Dedifferentiated amniotic fluid mesenchymal stem cell (primary cell): Measurements from ENCODE around the gene C19orf38.
"Not testable (repeated sequence)": the region's sequence is repeated elsewhere in the genome, so short reads cannot be mapped to it uniquely, and the experiment has no call there.

Experiments used
- DNase-seq: peaks from one replicate; pipeline ENCODE4 v3.0.0-alpha.2; 2016; ENCODE audit errors: extremely low spot score

The C19orf38 gene

DNA sequence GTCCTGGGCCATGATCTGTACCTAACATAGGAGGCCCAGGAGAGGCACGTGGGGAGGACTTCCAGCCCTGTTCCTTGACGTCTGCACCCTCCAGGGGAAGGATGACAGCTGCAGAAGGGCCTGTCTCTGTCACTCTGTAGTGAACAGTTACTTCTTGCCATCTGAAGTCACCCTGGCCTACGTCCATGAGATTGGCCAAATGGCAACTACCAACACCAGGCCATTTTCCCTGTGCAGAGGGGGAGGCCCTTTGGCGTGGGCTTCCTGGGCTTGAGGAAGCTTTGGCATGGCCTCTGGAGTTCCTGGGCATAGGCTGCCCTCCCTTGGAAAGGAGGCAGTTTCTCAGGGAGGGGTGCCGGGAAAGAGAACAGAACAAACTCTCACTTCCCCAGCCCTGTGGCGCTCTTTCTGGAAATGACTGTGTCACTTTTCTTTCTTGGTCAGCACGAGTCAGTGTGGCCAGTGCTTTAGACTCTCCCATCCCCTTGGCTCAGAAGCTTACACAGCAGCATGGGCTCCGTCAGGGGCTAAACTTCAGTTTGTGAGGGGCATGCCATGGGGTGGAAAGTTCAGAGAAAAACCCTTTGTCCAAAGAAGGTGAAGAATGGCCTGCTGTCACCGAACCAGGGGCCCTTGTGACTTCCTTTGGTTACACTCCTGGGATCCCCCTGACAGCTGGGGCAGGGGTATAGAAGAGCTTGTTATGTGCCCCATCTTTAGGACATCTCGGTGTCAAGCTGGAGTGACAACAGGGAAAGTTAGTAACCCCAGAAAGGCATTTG is 28.4 kb downstream of the C19orf38 start:
- no peak for DNase-seq

DNA sequence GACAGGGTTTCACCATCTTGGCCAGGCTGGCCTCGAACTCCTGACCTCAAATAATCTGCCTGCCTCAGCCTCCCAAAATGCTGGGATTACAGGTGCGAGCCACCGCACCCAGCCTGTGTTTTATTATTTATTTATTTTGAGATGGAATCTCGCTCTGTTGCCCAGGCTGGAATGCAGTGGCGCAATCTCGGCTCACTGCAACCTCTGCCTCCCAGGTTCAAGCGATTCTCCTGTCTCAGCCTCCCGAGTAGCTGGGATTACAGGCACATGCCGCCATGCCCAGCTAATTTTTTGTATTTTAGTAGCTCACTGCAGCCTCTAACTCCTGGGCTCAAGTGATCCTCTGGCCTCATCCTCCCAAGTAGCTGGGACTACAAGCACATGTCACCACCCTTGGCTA is 29.4 kb downstream of the C19orf38 start:
- not testable (repeated sequence) for DNase-seq

DNA sequence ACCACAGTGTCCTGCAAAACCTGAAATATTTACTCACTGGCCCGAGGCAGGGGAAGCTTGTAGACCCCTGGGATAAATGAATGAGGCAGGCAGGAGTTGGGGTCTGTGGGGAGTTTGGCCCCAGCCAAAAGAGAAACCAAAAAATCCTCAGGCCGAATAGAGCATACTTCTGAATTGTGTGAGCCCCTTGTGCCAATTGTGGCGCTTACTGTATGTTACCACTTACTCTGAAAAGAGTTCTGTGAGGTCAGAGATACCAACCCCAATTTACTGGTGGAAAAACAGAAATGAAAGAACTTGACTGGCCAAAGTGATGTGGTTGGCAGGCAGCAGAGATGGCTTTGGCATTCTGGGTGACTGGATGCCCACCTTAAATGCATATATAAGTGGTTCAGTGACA is 30.0 kb downstream of the C19orf38 start:
- no peak for DNase-seq

DNA sequence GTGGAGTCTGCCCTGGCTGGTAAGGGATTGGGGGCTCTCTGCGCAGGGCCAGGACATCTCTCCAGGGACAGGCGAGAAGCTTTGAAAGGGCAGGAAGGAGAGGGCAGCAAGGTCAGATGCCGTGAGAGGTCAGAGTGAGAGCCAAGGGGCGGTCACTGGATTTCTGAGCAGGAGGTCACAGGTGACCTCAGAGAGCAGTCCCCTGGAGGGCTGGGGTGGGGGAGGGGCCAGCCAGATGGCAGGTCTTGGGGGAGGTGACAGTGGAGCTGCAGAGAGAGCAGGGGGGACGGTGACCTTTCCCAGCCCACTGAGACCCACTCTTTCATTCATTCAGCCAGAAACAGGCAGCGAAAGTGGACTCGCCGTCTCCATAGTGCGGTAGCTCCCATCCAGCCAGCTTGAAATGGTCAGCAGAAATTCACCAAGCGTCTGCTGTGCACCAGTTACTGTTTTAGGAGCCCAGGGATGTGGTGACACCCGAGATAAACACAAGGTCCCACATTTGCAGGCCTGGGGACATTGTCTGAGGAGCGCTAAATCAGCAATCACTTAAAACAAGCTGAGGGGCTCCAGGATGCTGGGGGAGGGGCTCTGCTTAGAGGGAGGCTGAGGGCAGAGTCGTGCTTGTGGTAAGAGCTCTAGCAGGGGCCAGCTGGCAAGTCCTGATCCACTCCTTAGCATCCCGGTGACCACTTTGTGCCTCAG is 33.3 kb downstream of the C19orf38 start:
- no peak for DNase-seq

DNA sequence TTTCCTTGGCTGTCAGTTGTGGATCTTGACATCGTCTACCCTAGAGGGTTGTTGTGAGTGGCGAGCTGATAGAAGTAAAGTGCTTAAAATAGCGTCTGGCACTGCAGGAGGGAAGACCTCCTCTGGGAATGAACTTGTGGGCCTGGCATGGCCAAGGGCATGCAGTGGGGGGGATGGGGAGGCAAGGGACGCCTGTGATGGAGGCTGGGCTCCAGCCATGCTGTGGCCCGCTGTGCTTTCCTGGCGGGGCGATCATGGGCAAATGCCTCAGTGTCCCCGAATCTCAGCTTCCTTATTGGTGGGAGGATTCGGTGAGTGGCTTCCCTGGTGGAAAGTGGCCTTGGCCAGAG is 33.9 kb downstream of the C19orf38 start:
- no peak for DNase-seq

DNA sequence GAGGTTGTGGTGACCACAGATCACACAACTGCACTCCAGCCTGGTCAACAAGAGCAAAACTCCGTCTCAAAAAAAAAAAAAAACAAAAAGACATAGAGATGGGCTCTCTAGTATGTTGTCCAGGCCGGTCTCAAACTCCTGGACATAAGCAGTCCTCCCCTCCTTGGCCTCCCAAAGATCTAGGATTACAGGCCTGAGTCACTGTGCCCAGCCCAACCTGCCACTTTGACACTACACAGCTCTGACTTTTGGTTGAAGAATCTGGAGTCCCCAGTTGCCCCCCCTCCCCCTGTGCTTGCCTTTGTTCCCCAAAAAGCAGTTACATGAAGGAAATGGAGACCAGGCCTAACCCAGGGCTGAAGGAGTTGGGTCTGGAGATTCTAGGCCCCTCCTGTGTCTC is 36.1 kb downstream of the C19orf38 start:
- DNase-seq = peak; percentile 91

DNA sequence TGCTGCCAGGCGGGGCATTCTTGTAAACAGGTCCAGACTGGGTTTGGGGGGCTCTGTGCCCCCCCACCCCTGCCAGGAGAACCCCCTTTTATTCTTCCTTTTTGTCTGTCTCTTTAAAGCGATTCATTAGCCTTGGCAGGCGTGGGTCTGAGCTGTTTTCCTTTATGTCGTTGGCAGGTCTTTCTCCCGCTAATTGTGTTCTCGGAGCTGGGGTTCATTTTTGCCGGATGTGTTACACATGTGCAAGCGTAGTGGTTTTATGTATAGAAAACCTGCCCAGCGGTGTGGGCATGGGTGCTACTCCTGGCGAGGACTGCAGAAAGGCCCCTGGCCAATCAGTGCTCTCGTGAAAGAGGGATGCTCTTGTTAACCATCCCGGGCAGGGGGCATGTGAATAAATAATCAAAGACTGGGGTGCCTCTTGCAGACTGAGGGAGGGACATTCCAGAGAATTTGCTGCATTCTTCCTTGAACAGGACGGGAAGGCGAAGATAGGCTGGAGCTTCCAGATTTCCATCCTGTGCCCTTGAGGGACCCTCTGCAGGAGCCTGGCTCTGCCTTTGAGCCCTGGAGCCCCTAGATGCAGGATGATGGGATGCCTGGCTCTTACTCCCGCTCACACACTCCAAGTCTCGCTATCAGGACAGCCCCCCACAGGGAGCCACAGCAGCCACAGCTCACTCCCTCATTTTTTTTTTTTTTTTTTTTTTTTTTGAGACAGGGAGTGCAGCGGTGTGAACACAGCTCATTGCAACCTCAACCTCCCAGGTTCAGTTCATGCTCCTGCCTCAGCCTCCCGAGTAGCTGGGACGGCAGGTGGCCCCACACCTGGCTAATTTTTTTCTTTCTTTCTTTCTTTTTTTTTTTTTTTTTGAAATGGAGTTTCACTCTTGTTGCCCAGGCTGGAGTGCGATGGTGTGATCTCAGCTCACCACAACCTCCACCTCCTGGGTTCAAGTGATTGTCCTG is 37.3 kb downstream of the C19orf38 start:
- DNase-seq = no peak

DNA sequence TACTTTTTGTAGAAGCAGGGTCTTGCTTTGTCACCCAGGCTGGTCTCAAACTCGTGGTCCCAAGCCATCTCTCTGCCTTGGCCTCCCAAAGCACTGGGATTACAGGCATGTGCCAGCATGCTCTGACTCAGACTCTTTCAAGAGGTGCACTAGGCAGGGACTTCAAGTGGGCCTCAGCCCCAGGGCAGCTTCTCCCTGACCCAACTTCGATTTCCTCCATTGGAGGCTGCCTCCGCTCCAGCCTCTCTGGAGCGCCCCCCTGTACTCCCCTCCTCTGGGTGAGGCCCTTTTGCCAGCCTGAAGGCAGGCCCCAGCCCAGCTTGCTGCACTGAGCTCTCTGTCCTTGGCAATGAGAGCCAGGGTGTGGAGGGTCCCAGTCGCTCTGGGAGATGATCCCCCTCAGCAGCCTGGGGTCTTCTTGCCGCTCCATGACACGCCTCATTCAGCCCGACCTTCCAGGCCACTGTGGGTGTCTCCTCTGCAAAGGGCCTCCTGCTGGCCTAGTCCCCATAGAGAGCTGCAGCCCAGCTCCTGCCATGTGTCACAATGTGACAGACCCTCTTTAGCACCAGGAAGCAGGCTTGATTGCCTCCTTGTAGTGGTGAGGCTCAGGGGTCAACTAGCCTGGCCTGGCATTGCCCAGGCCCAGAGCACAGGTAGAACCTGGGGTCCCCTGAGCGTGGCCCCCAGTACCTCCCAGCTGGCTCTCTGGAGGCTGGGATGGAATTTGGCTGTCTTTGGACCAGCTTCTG is 39.6 kb downstream of the C19orf38 start:
- no peak for DNase-seq

DNA sequence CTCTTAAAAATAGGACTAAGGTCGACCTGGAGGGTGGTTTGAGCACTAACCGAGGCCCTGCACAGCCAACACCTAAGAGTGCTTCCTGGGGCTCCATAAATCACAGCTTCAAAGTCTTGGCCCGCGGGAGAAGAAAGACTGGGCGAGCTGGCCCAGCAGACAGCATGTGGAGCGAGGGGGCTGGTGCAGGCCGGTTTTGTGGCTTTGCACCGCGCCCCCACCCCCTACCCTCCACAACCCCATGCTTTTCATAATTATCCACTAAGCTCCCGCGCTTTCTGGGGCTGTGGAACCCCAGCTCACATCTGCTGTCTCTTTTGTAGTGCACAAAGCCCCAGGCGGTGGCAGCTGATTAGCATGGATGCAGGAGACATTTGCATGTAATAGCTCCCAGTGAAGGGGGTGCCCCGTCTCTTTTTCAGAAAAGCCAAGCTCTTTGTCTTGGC is 40.2 kb downstream of the C19orf38 start:
- DNase-seq = no peak

DNA sequence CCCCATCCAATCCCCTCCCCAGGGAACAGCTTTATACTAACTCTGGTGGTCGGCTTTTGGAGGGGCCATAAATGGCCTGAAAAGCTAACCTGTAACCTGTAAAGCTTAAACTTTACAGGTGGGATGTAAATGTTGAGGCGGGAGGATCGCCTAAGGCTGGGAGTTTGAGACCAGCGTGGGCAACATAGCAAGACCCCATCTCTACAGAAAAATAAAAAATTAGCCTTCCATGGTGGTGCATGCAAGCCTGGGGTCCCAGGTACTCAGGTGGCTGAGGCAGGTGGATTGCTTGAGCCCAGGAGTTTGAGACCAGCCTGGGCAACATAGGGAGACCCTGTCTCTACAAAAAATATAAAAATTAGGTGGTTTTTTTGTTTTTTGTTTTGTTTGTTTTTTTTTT is 41.7 kb downstream of the C19orf38 start:
- DNase-seq = no peak

DNA sequence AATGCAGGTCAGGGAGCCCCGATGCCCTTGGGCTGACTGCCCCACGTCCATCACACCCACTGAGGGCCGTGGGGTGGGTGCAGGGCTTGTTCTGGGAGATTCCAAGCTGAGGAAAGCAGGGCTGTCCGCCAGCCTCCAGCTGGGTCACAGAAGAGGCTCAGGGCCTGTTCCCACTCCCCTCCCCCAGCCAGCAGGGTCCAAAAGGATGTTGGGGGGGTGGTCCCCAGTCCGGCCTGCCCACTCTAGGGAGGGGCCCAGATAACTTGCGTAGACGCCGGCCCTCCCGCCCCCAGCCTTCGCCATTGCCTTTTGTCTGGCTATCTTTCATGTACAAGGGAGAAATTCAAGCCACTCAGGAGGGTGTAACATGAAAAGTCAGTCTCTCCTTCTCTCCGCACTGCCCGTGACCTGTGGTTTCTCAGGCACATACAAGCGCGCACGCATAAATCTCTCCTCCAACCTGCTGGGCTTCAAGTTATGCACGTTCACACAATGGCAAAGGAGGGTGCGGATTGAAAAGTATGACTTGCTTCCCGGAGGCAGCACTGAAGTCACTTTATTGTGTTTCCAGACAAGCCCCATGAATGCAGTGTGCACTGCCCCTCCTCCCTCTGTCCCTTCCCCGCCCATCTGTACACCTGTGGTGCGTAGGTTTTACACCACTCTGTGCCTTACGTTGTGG is 43.3 kb downstream of the C19orf38 start:
- no peak for DNase-seq

DNA sequence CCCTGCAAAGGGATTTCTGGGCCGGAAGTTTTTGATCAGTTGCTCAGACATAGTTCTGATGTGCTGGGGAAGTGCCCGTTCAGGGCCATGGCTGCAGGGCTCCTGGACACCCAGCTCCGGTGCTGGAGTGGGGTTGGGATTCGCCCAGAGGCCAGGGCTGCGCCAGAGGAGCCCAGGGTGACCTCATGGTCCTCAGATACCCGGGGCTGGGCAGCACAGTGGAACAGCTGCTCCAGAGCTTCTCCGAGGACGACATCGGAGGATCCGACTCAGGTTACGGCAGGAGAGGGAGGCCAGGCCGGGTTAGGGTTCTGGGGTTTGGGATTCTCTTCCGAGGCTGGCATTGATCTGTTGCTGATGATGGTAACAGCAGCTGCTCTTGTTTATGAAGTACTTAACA is 44.0 kb downstream of the C19orf38 start:
- DNase-seq = no peak

DNA sequence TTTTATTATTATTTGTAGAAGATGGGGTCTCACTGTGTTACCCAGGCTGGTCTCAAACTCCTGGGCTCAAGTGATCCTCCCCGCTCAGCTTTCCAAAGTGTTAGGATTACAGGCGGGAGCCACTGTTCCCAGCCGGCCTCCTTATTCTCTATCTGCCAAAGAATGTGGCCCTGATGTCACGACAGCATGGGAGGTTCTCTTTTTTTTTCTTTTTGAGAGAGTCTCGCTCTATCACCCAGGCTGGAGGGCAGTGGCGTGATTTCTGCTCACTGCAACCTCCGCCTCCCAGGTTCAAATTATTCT is 46.6 kb downstream of the C19orf38 start:
- no peak for DNase-seq

DNA sequence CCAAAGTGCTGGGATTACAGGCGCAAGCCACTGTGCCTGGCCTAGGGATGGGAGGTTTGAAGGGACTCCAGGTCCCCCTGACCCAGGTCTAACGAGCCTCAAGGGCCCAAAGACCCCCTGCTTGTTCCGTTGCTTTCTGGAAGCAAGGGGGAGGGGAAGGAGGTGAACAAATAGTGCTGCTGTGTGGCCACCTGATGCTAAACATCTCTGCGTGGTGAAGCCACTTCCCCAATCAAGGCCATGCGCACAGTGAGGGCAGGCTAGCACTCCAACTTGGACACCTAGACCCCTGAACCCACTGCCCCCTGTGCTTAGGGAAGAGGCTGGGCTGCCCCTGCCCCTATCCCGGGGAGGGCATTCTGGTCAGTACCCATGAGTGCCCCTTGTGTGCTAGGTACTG is 47.1 kb downstream of the C19orf38 start:
- no peak for DNase-seq

DNA sequence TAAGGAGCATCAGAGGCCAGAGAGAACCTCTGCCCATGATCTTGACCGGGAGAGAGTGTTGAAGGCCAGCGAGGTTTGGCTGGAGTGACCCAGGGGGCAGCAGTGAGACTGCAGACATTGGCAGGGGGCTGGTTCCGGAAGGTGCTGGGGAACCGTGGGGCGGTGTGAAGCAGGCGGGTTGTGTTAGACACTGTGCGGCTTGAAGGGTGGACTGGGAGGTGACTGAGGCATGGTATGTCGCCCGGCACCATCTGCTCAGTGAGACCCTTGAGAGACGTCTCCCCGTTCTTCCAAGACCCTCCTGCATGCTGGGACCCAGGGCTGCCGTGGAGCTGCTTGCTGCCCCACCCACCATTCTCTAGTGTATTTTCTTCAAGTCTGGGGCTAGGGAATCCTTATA is 47.7 kb downstream of the C19orf38 start:
- DNase-seq = no peak

DNA sequence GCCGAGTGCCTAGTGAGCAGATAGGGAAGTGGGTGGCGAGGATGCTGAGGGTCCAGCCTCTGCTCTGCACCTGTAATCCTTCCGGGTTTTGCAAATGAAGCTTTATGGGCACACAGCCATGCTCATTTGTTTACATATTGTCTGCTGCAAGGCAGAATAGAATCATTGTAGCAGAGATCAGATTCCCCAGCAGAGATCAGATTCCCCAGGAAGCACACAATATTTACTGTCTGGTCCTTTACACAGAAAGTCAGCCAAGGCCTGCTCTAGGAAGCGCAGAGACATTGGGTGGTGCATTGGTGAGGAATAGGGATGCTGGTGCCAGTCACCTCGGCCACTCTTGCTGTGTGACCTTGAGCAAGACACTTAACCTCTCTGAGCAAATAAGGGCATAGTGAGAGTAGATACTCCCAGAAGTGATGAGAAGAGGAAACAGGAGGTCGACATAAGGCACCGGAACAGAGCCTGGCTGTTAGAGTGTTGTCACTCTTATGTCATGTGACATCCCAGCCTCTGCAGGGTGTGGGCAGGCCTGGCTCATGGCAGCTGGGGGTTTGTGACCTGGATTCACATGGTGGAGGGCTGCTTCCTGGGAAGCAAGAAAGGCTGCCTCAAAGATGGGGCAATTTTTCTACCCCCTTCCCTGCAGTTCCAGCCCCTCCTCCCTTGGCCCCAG is 48.8 kb downstream of the C19orf38 start:
- DNase-seq = no peak

DNA sequence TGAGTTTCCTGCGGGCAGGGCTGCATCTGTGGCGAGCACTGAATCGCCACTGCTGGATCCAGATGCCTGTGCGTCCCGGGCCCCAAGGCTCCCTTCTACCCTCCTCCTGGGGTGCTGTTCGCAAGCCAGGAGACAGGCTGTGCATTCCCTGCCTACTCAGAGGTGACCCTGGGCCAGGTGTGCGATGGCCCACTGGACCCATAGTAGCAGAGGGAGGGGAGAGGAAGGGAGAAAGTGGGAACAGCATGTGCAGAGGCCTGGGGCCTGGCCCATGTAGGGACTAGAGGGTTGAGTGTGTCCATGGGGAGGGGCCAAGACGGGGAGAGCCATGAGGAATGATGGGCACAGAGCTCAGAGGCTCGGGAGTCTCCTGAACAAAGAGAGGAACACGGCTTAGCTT is 50.4 kb downstream of the C19orf38 start:
- DNase-seq = no peak

DNA sequence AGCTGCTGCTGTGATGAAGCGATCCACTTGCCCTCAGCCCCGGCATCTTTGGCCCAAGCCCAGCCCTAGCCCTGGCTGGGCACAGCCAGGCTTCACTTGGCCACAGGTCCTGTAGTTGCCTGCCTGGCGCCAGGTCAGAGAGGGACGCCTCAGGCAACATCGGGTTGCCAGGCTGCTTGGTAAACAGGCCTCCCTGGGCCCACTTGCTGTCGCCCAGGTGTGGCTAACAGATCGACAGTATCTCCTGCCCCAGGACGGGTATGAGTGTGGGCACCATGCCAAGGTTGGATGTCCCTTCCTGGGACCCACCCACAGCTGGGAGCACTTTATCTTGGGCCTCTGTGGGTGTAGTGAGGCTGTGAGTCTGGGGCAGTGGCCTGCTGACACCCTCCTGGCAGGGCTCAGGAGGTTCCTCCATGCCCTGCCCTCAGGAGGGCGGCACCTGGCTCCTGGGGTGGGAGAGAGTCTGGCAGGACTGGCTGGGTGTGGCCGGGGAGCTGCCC is 51.0 kb downstream of the C19orf38 start:
- no peak for DNase-seq

DNA sequence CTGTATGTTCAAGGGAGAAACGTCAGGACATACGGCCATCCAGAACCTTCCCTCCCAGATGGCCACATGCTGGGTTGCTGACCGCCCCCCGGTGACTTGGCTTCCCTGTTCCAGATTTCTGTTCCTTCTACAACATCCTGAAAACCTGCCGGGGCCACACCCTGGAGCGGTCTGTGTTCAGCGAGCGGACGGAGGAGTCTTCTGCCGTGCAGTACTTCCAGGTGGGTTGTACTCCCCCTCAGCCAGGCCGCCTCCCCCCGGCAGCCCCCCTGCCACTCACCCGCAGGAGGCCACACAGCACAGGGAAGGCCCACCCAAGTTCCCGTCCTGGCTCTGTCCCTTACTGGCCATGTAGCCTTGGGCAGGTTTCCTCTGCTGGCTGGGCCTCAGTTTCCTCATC is 59.7 kb downstream of the C19orf38 start:
- no peak for DNase-seq

DNA sequence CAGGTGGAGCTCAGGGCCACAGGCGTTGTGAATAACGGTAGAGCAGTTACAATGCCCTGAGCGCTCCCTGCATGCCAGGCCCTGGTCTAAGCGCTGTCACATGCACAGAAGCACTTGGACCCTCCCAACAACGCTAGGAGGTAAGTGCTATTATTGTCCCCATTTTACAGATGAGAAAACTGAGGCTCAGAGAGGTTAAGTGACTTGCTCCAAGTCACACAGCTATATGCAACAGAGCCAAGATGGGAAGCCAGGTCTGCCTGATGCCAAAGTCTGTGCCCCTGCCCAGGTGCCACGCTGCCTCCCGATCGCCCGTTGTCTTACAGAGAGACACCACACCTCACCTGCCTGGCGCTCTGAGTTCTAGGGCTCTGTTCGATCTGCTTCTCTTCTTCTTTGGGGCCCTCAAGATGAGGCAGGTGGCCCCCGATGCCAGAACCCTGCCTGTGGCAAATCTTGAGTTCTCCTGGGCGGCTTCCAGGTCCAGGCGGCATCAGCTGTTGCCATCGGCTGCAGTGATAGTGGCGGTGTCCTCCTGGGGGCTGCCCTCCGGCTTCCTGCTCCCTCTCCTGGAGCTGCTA is 60.3 kb downstream of the C19orf38 start:
- no peak for DNase-seq
